ENCODE data around the gene WASHC2C. TPM values are rescaled to one million over a fixed set of nuclear protein-coding genes. Genes with fewer than 3 reads are reported as not detected.
"Not testable (repeated sequence)": the region's sequence is repeated elsewhere in the genome, so short reads cannot be mapped to it uniquely, and the experiment has no call there.

The WASHC2C gene
- total RNA-seq, 2 experiments from 2014 or later = 39.4 to 42.9 TPM

GRCh38 chr10:45742014-45742413 lies 14.9 kb downstream of the WASHC2C start:
- DNase-seq; H3K36me3 Mint-ChIP-seq (ENCODE audit: low read depth); H3K4me1 Mint-ChIP-seq (ENCODE audit: low read depth); H3K4me3 Mint-ChIP-seq; POLR2A ChIA-PET; CTCF ChIA-PET; ATAC-seq; H3K27ac Mint-ChIP-seq; H3K27me3 Mint-ChIP-seq (ENCODE audit: low read depth); H3K9me3 Mint-ChIP-seq (ENCODE audit: insufficient read depth): not testable (repeated sequence)

- POLR2A ChIA-PET; H3K4me3 Mint-ChIP-seq; CTCF ChIA-PET; H3K27ac Mint-ChIP-seq; H3K4me1 Mint-ChIP-seq (ENCODE audit: low read depth); DNase-seq; H3K9me3 Mint-ChIP-seq (ENCODE audit: insufficient read depth); H3K27me3 Mint-ChIP-seq (ENCODE audit: low read depth); ATAC-seq: not testable (repeated sequence)
- H3K36me3 Mint-ChIP-seq (ENCODE audit: low read depth) = peaks cover 17% of the 10 kb centered on the region
Observed at GRCh38 chr10:45751141-45751540, 24.1 kb downstream of the WASHC2C start.

- ATAC-seq; H3K4me3 Mint-ChIP-seq; H3K4me1 Mint-ChIP-seq (ENCODE audit: low read depth); H3K27ac Mint-ChIP-seq; H3K27me3 Mint-ChIP-seq (ENCODE audit: low read depth); DNase-seq; POLR2A ChIA-PET; H3K9me3 Mint-ChIP-seq (ENCODE audit: insufficient read depth); CTCF ChIA-PET: not testable (repeated sequence)
- H3K36me3 Mint-ChIP-seq (ENCODE audit: low read depth) = peaks cover 15% of the 10 kb centered on the region
Observed at GRCh38 chr10:45752210-45752609, 25.1 kb downstream of the WASHC2C start.

GRCh38 chr10:45753979-45754495 lies 27.0 kb downstream of the WASHC2C start:
- DNase-seq; POLR2A ChIA-PET; H3K4me3 Mint-ChIP-seq; ATAC-seq; H3K4me1 Mint-ChIP-seq (ENCODE audit: low read depth); H3K27ac Mint-ChIP-seq; H3K9me3 Mint-ChIP-seq (ENCODE audit: insufficient read depth); H3K27me3 Mint-ChIP-seq (ENCODE audit: low read depth); CTCF ChIA-PET: not testable (repeated sequence)
- H3K36me3 Mint-ChIP-seq (ENCODE audit: low read depth) = peaks cover 22% of the 10 kb centered on the region

GRCh38 chr10:45755083-45755482 lies 28.0 kb downstream of the WASHC2C start:
- H3K36me3 Mint-ChIP-seq (ENCODE audit: low read depth) = peaks cover 22% of the 10 kb centered on the region
- ATAC-seq; DNase-seq; H3K9me3 Mint-ChIP-seq (ENCODE audit: insufficient read depth); POLR2A ChIA-PET; H3K4me1 Mint-ChIP-seq (ENCODE audit: low read depth); H3K27me3 Mint-ChIP-seq (ENCODE audit: low read depth); H3K4me3 Mint-ChIP-seq; CTCF ChIA-PET; H3K27ac Mint-ChIP-seq: not testable (repeated sequence)

GRCh38 chr10:45756065-45756464 lies 29.0 kb downstream of the WASHC2C start:
- H3K9me3 Mint-ChIP-seq (ENCODE audit: insufficient read depth); ATAC-seq; H3K4me1 Mint-ChIP-seq (ENCODE audit: low read depth); H3K27ac Mint-ChIP-seq; H3K27me3 Mint-ChIP-seq (ENCODE audit: low read depth); DNase-seq; CTCF ChIA-PET; POLR2A ChIA-PET; H3K4me3 Mint-ChIP-seq: not testable (repeated sequence)
- H3K36me3 Mint-ChIP-seq (ENCODE audit: low read depth) = peaks cover 20% of the 10 kb centered on the region

- H3K27ac Mint-ChIP-seq; H3K9me3 Mint-ChIP-seq (ENCODE audit: insufficient read depth); H3K27me3 Mint-ChIP-seq (ENCODE audit: low read depth); H3K4me3 Mint-ChIP-seq; H3K4me1 Mint-ChIP-seq (ENCODE audit: low read depth); POLR2A ChIA-PET; ATAC-seq; CTCF ChIA-PET; DNase-seq: not testable (repeated sequence)
- peaks cover 15% of the 10 kb centered on the region for H3K36me3 Mint-ChIP-seq (ENCODE audit: low read depth)
Observed at GRCh38 chr10:45757661-45758396, 30.8 kb downstream of the WASHC2C start.

DNA sequence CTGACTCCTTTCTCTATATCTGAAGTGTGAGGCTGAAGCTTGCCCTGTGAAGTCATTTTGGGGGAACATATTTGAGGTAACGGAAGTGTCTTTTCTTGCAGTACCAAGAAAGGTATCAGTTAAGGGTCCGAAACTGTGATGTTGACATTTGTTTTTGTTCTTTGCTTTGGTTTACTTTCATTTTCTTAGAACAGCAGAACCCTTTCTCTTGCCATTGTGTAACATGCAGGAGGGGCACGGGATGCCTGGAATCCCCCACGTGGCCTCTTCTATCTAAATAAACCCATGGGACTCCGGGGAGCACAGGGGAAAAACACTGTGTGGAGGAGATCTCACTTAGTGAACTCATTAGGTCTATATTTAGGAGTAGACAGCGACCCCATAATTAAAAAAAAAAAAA lies 34.6 kb downstream of the WASHC2C start:
- H3K27ac Mint-ChIP-seq; CTCF ChIA-PET; POLR2A ChIA-PET; H3K36me3 Mint-ChIP-seq (ENCODE audit: low read depth); H3K4me3 Mint-ChIP-seq; ATAC-seq; H3K4me1 Mint-ChIP-seq (ENCODE audit: low read depth); H3K27me3 Mint-ChIP-seq (ENCODE audit: low read depth); DNase-seq; H3K9me3 Mint-ChIP-seq (ENCODE audit: insufficient read depth): not testable (repeated sequence)

GRCh38 chr10:45763037-45763436 lies 36.0 kb downstream of the WASHC2C start:
- ATAC-seq; CTCF ChIA-PET; H3K27me3 Mint-ChIP-seq (ENCODE audit: low read depth); H3K4me3 Mint-ChIP-seq; H3K4me1 Mint-ChIP-seq (ENCODE audit: low read depth); POLR2A ChIA-PET; H3K36me3 Mint-ChIP-seq (ENCODE audit: low read depth); DNase-seq; H3K27ac Mint-ChIP-seq; H3K9me3 Mint-ChIP-seq (ENCODE audit: insufficient read depth): not testable (repeated sequence)

DNA sequence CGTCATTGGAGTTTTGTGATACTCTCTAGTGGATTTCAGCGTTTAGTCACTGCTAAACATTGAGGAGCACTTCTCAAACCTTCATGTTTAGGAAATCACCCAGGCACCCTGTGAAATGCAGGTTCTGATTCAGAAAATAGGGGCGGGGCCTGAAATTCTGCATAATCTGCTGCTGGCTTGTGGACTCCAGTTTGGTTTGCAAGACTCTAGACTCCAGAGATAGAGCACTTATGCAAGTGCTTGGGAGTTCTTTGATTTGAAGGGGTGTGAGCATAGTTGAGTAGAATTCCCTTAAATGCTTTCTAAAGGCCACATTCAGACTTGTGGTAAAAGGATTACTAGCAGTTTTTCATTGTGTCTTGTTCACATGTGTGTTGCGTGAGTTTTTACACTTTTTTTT lies 41.3 kb downstream of the WASHC2C start:
- CTCF ChIA-PET; H3K9me3 Mint-ChIP-seq (ENCODE audit: insufficient read depth); ATAC-seq; H3K36me3 Mint-ChIP-seq (ENCODE audit: low read depth); H3K4me3 Mint-ChIP-seq; H3K27ac Mint-ChIP-seq; H3K4me1 Mint-ChIP-seq (ENCODE audit: low read depth); POLR2A ChIA-PET; DNase-seq; H3K27me3 Mint-ChIP-seq (ENCODE audit: low read depth): not testable (repeated sequence)

- POLR2A ChIA-PET; H3K4me1 Mint-ChIP-seq (ENCODE audit: low read depth); H3K9me3 Mint-ChIP-seq (ENCODE audit: insufficient read depth); H3K27ac Mint-ChIP-seq; DNase-seq; H3K27me3 Mint-ChIP-seq (ENCODE audit: low read depth); H3K4me3 Mint-ChIP-seq; ATAC-seq; CTCF ChIA-PET: not testable (repeated sequence)
- peaks cover 11% of the 10 kb centered on the region for H3K36me3 Mint-ChIP-seq (ENCODE audit: low read depth)
Observed at GRCh38 chr10:45771757-45772461, 44.8 kb downstream of the WASHC2C start.

- H3K27ac Mint-ChIP-seq; H3K27me3 Mint-ChIP-seq (ENCODE audit: low read depth); H3K4me1 Mint-ChIP-seq (ENCODE audit: low read depth); H3K9me3 Mint-ChIP-seq (ENCODE audit: insufficient read depth); DNase-seq; H3K4me3 Mint-ChIP-seq; CTCF ChIA-PET; ATAC-seq; POLR2A ChIA-PET: not testable (repeated sequence)
- H3K36me3 Mint-ChIP-seq (ENCODE audit: low read depth) = peaks cover 14% of the 10 kb centered on the region
Observed at GRCh38 chr10:45786217-45786616, 59.2 kb downstream of the WASHC2C start.

Data from activated CD8-positive, alpha-beta T cell treated with anti-CD3 and anti-CD28 coated beads, Interleukin-2, amount 10 ng/mL, durations not matched to agents 7 days and 5 days (primary cell).